AG08396 (cell line): ENCODE results near the gene RMND5B.
"Not testable (repeated sequence)": the region's sequence is repeated elsewhere in the genome, so short reads cannot be mapped to it uniquely, and the experiment has no call there.

Experiments used
- DNase-seq: peaks from one replicate; pipeline ENCODE4 v3.0.0; 2012; ENCODE audit warnings: low spot score, mixed read lengths

The RMND5B gene

DNA sequence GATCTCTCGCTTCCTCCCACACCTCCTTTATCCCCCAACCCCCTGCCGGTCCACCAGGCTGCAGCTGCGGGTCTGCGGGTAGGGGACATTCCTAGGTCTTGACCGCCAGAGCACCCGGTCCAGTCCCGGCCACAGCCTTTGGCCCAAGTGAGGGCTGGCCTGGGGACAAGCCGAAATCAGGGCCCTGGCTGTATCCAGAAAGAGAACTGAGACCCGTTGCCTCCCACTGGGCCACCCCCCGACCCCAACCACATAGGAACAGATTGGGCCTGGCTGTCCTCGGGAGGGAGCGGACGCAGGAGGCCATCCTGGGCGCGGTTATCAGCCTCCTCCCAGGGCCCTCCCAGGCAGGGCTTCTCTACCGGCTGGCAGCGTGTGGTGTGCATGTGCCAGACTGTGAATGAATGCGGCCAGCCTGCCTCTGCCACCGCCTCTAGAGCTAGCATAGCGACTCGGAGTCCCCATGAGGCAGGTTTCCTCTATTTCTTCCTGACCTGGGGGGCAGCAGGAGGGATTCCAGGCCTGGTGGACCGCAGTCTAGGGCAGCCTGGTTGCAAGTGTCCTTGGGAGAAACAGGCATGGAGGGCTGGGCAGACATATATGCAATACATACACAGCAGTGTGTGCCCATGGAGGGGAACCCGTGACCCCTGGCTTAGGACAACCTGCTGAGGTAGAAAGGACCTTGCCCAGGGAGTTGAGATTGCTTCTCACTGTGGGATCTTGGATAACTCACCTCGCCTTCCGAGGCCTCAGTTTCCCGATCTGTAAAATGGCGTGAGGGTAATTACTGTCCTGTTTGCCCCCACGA lies 16.3 kb upstream of the RMND5B start:
- DNase-seq = no peak

DNA sequence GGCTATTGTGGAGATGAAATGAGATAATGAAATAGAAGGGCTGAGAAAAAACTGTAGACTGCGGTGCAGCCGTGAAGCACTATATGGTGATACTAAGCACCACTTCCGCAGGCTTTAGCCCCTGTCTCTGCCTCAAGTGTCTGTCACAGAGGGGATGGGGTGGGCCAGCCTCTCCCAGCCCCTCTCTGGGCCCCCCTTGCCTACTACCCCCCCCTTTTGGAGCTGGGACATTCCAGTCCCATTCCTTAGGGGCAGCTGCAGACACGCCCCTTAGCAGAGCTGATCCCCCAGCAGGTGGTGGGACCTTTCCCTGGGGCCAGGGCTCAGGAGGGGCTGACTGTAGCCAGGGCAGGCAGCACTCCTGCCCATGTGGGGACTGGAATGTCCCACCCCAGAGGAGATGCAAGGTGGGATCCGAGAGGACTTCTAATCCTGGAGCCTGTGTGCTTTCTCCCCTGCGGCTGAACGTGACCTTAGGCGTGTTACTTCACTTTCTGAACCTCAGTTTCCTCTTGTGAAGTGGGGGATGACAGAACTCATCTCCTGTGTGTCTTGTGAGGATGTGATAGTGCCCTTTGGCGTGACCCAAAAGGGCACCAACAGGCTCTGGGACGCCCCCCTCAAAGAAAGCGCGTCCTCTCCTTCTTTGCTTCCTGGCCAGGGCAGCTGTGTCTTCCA lies 15.5 kb upstream of the RMND5B start:
- DNase-seq = no peak

DNA sequence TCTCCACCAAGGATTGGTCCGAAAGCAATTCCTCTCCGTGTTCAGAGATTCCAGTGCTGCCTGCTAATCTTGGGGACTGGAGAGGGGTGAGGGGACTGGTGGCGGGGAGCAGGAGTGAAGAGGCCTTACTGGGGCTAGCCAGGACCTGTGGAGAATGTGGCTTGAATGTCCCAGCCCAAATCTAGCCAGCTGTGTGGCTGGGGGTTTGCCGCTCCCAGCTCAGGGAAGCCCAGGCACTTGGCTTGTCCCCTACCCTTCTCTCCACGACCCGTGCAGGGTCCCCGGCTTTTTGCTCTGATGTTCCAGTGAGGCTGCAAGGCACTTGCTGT lies 15.0 kb upstream of the RMND5B start:
- peak; percentile 7 for DNase-seq

DNA sequence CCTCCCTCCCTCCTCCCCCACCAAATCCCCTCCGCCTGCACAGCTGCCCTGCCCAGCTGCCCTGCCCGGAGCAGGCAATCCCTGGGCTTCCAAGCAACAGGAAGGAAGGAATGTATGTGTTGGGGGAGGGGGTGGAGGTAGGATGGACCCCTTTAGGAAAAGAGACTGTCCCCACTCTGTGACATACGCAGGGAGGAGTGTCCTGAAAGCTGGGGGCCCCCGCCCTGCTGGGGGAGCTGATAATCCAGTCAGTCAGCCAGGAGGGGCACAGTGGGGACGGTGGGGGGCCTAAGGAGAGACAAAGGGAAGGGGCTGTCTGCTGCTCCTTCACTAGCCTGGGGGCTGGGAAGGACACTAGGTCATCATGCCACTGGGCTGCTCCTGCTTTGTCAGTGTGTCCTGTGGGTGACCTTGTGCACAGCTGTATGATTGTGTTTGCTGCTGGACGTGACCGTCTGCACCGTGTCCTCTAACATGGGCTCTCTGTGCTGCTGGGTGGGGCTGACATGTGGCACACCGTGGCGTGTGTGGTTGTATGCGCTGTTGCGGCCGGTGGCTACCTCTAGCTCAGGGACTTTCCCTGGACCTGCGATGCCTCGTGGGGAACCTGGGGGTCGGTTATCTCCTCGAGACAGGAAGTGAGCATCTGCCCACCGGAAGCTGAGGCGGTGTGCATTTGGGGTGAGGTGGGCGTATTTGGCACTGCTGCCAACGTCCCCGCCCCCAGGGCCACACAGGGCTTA lies 14.5 kb upstream of the RMND5B start:
- DNase-seq = peak; percentile 10

DNA sequence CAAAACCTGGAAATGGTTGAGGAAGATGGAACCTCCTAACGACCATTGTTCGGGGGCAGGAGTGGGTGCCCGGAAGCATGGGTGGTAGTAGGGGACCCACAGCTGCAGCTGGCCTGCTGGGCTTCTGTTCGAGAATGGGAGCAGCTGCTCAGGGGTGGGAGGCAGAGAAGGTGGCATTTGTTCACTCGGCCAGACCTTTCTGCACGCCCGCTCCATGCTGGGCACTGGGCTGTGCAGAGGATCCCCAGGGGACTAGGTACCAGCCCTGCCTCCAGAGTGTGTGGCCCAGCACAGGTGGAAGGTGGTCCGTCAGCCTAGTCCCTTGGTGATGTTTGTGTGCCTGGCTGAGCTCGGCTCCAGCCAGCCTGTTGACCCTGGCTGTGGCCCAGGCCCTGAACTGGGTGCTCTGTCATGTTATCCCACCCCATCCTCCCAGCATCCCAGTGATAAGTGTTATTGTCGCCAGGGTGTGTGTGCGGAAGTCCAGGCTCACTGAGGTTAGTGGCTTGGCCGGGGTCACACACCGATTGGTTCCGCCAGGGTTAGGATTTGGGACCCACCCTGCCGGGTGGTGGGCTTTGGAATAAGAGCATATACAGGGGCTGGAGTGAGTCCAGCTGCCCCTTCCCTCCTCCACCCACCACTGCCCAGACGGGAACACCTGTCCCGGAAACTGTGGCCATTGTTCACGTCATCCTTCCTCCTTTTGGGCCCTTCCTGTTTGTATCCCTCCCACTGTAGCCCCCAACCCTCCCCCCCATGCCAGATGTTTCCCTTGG lies 12.7 kb upstream of the RMND5B start:
- DNase-seq = peak; percentile 4

DNA sequence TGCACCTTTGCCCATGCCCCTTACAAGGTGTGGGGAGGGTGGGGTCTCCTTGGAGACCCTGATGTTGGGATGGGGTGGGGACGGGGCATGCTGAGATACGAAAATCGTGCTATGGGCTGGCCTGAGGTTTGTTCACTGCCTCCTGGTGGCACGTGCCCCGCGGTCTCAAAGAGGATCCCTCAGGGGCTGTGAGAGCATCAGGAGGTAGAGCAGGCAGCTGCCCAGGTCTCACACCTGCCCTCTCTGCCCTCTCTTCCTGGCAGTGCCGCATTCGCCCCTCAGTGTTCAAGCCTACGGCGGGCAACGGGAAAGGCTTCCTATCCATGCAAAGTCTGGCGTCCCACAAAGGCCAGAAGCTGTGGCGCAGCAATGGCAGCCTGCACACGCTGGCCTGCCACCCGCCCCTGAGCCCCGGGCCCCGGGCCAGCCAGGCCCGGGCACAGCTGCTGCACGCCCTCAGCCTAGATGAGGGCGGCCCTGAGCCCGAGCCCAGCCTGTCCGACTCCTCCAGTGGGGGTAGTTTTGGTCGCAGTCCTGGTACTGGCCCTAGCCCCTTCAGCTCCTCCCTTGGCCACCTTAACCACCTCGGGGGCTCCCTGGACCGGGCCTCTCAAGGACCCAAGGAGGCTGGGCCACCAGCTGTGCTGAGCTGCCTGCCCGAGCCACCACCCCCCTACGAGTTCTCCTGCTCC lies 10.8 kb upstream of the RMND5B start:
- DNase-seq = peak; percentile 9

DNA sequence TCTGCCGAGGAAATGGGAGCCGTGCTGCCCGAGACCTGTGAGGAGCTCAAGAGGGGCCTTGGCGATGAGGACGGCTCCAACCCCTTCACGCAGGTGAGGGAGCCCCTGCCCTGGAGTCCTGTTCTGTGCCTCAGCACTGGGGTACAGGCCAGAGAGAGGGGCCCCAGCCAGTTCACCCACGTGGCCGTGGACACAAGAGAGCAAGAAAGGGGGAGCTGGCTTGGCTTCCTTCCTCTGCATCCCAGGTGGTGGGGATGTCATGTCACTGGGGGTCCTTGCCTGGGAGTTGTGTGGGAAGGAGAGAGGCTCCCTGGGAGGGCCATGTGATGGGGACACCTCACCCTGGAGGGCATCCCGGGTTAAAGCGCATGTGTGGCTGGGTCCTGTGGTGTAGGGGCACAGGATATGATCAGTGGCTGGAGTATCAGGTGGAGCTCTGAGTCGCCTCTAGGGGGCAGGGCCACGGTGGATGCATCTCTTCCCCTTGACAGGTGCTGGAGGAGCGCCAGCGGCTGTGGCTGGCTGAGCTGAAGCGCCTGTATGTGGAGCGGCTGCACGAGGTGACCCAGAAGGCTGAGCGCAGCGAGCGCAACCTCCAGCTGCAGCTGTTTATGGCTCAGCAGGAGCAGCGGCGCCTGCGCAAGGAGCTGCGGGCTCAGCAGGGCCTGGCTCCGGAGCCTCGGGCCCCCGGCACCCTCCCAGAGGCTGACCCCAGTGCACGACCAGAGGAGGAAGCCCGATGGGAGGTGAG lies 10.0 kb upstream of the RMND5B start:
- peak; percentile 86 for DNase-seq

DNA sequence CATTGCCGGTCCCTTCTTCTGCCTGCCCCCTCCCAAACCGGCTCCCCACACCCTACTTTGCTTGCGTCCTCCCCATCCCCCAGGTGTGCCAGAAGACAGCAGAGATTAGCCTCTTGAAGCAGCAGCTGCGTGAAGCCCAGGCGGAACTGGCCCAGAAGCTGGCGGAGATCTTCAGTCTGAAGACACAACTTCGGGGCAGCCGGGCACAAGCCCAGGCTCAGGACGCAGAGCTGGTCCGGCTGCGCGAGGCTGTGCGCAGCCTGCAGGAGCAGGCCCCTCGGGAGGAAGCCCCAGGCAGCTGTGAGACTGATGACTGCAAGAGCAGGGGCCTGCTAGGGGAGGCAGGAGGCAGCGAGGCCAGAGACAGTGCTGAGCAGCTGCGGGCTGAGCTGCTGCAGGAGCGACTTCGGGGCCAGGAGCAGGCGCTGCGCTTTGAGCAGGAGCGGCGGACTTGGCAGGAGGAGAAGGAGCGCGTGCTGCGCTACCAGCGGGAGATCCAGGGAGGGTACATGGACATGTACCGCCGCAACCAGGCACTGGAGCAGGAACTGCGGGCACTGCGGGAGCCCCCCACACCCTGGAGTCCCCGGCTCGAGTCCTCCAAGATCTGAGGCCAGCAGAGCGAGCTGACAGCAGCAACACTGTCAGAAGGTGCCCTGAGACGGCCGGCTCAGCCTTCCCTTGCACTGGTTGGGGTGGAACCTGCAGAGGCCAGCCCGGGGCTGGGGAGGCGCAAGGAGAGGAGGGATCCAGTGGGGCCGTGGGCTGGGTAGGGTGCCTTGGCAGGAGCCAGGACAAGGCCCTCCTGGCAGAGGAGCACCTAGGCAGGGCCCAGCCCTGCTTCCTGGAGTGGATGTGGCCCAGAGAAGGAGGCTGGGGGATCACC lies 9.2 kb upstream of the RMND5B start:
- DNase-seq = no peak

DNA sequence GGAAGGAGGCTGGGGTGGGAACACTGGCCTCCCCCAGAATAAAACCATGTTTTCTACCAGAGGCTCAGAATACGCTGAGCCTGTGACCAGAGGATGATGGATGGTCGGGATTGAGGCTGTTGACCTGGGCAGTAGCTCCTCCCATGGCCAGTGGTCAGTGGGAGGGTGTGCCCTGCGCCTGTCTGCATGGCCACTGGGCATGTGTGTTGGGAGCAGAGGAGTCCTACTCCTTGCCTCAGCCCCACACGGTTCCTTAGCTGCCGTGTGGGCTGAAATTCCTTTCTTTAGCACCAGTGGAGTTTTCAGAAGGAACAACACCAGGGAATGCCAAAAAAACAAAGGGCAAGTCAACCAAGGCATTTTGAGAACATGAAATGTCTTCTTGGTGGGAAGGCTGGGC lies 8.5 kb upstream of the RMND5B start:
- DNase-seq = peak; percentile 13

DNA sequence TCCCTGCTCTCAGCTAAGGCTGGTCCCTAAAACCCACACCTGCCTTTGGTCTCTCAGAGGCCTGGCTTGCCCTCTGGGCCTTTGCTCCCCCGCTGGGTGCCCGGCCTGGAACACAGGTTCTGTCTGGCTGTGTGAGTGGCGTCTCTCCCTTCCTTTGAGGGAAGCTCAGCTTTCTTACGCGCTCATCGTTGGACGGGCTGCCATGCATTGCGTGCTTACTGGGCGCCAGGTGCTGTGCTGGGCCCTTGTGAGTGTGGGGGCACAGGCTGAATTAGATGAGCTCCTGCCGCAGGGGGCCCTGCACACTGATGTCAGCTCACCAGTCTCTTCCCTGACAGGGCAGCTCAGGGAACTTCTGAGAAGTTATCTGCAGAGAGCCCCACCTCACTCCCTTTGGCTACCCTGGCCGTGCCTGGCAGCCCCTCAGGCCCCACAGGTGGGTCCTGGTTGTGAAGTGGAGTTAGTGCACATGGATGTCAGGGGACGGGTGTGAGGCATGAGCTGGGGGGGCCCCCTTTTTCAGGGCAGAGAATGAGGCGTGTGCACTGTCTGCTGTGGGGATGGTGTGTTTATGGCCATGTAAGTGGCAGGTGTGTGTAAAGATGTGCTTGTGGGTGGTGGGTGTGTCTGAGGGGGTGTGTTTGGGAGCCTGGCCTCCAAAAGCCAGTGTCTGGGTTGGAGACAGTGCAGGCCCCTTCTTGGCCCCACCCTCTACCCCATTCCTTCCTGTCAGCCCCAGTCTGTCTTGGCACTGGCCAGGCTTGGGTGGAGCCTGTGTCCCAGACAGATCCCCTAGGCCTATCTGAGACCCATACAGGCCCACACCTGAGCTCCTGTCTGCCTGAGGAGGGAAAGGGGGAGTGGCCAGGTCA lies 7.5 kb upstream of the RMND5B start:
- no peak for DNase-seq

DNA sequence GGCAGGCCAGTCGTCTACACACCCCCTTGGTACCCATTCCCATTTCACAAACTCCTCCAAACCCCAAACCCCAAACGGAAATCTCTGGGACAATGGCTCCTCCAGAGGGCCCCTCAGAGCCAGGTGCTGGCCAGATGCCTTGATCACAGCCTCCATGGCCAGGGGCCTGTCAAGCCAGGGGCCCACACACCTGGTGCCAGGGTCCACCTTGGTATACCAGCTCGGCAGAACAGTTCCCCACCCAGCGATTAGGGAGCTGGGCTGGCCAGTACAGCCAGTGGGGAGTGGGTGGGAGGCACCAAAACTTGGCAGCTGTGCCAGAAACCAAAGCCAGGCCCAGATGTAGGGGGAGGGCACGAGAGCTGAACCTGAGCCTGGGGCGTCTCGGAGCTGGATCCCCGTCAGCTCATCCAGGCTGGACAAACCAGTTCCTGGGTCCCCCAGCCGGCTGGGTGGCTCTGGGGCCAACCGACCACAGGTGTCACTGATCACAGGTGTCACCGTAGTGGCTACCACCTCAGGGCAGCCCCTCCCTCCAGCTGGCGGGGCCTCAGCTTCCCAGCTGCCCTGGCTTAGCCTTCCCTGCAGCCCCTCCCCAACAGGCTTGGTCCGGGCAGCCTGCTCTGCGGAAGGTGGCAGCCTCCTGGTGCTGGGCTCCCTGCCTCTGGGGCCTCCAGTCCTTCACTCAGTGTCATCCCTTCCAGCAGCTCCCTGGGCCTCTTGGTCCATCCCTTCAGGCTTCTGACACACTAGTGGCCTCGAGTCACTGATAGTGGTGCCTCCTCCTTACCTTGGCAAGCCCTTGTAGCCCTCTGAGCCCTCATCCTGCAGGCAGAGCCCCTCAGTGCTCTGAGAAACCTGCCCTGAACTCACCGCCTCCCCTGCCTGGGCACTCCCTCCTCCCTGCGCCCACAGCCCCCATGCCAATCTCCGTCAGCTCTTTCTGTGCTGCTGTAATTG lies 6.6 kb upstream of the RMND5B start:
- DNase-seq = no peak

DNA sequence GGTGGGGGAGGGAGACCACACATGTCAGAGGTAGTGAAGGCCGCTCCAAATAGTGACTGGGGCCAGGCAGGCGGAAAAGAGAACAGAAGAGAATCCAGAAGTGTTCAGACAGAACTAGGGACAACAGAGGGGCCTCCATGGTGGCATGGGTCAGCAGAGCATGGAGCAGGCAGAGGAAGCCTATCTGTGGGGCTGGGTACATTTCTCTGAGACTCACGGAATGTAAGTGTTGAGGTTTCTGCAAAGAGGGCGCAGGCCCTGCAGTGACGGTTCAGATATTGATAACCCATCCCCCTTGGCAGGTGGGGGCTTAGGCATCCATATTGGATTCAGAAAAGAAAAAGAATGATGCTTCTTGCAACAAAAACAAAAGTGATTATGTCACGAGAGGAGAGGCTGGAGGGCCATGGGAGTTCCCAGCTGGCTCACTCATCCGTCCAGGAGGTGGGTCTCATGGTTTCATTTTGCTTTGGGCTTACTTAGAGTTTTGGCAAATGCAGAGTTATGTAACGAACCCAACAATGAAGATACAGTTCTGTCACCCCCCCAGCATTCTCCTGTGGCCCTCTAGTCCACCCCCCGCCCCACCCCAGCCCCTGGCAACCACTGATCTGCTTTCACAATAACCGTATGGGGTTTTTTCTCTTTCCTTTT lies 5.4 kb upstream of the RMND5B start:
- no peak for DNase-seq

DNA sequence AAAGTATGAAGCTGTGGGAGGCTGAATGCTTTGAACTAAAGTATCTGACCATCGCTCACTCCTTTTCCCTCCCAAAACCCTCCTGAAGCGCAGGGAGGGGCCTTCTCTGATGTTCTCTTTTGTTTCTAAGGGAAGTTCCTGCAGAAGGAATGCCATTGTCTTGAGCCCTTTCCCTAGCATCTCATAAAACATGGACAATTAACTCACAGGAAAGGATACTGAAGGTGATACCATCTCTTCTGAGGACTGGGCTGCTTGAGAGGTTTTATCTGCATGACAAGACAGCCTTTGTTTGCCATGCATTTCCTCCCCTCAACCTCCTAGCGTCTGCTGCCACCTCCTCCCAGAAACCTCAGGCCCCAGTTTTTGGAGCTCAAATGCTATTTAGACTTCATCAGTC lies 4.3 kb upstream of the RMND5B start:
- DNase-seq = no peak

DNA sequence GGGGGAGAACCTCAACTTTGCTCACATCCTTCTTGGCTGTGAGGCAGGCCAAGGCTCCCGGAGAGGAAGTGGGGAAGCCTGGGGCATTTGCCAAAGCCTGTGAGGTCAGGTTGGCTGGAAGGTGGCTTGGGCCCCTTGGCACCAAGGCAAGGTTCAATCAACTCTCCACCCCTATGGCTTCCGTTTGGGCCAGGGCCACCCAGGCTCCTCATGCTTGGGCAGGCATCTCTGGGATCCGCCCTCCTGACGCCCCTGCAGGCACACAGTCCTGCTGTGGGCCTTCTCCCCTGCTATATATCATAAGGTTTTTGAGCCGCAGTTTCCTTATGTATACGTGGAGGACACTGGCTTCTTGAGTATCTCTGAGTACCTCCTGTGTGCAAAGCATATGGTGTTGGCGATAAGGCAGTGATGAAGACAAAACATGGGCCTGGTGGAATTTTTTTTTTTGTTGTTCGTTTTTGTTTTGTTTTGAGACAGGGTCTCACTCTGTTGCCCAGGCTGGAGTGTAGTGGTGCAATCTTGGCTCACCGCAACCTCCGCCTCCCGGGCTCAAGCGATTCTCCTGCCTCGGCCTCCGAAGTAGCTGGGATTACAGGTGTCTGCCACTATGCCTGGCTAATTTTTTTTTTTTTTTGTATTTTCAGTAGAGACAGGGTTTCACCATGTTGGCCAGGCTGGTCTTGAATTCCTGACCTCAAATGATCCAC lies 3.4 kb upstream of the RMND5B start:
- not testable (repeated sequence) for DNase-seq

DNA sequence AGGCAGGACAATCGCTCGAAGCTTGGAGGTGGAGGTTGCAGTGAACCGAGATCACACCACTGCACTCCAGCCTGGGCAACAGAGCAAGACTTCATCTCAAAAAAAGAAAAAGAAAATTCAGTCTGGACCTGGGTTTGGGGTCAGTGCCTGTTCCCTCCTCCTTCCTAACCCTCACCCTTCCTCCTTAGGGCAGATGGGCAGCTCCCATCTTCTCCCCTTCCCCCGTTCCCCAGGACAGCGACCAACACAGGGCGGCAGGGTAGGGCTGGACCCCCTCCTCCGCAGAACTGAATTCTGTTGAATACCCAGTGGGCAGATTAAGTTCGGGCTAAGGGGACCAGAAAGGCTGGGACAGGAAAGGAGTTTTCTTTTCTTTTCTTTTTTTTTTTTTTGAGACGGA lies 1.5 kb upstream of the RMND5B start:
- DNase-seq = no peak

DNA sequence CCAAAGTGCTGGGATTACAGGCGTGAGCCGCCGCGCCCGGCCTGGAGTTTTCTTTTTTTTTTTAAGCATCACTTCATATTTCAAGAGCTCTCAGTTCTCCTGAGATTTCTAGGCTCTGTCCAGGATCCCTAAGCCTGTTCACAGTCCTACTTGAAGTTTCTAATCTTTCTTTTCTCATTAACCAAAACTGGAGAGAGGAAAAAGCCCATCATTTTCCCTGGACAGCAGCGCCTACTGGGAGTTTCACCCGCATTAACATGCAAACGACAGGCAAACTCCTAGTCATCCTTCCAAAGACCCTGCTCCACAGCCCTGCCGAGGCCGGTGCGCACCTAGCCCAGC lies 609 bp upstream of the RMND5B start:
- not testable (repeated sequence) for DNase-seq
